Stimulated activated CD4-positive, alpha-beta T cell treated with anti-CD3 and anti-CD28 coated beads, Interleukin-15, amount 100 ng/mL, for 48 hours (primary cell): ENCODE data around the gene ZCCHC8.
"Not testable (repeated sequence)": the region's sequence is repeated elsewhere in the genome, so short reads cannot be mapped to it uniquely, and the experiment has no call there.

ENCODE experiments used
- DNase-seq, 2 donors: peaks; one replicate each; pipeline ENCODE4 v3.0.0-alpha.2; 2020; ENCODE audit warnings: low read depth in 2 of 2

The ZCCHC8 gene

GRCh38 chr12:122508163-122508562 lies 7.4 kb upstream of the ZCCHC8 start:
- DNase-seq: no peak

- DNase-seq: no peak
These were observed 5.7 kb upstream of the ZCCHC8 start for GRCh38 chr12:122506393-122506938.

- DNase-seq: no peak
These were observed 4.8 kb upstream of the ZCCHC8 start for GRCh38 chr12:122505419-122506051.

- DNase-seq: no peak
These were observed 3.3 kb upstream of the ZCCHC8 start for GRCh38 chr12:122503783-122504590.

GRCh38 chr12:122503147-122503751 lies 2.5 kb upstream of the ZCCHC8 start:
- no peak for DNase-seq

- no peak for DNase-seq
These were observed 807 bp upstream of the ZCCHC8 start for GRCh38 chr12:122501489-122501989.

GRCh38 chr12:122499991-122500684 lies 594 bp downstream of the ZCCHC8 start:
- peak; percentile 14 to 21 for DNase-seq

DNA sequence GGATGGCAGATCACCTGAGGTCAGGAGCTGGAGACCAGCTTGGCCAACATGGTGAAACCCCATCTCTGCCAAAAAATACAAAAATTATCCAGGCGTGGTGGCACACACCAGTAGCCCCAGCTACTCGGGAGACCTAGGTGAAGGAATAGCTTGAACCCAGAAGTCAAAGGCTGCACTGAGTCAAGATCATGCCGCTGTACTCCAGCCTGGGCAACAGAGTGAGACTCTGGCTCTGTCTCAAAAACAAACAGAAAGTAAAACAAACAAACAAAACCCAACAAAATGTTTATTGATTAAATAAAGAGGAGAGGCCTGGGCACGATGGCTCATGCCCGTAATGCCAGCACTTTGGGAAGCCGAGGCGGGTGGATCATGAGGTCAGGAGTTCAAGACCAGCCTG lies 5.5 kb downstream of the ZCCHC8 start:
- DNase-seq: no peak

- not testable (repeated sequence) for DNase-seq
These were observed 7.5 kb downstream of the ZCCHC8 start for GRCh38 chr12:122493222-122493621.

- DNase-seq: no peak
These were observed 8.7 kb downstream of the ZCCHC8 start for GRCh38 chr12:122491991-122492390.

DNA sequence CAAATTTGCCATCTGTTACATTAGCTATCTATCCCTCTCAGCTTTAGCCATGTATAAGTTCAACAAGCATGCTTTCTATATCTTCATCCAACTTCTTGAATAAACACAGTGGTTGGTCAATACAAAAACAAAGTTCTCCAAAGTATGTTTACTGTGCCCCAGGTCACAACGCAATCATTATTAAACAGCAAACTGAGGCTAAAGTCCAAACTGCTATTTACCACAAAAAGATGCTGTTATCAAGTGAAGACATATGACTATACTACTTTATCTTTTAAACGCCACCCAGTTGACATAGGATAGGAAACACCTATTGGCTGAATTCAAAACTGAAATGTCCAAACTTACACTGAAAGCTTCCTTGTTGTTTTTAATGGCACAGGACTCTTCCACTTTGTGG lies 11.7 kb downstream of the ZCCHC8 start:
- no peak for DNase-seq

DNA sequence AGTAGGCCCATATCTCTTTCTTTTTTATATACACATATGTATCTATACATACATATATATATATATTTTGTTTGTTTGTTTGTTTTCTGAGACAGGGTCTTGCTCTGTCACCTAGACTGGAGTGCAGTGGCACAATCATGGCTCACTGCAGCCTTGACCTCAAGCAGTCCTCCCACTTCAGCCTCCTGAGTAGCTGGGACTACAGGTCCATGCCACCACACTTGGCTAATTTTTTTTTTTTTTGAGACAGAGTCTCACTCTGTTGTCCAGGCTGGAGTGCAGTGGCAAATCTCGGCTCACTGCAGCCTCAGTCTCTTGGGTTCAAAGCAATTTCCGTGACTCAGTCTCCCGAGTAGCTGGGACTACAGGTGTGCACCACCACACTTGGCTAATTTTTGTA lies 12.9 kb downstream of the ZCCHC8 start:
- DNase-seq: not testable (repeated sequence)

GRCh38 chr12:122486805-122487426 lies 13.8 kb downstream of the ZCCHC8 start:
- DNase-seq: no peak

DNA sequence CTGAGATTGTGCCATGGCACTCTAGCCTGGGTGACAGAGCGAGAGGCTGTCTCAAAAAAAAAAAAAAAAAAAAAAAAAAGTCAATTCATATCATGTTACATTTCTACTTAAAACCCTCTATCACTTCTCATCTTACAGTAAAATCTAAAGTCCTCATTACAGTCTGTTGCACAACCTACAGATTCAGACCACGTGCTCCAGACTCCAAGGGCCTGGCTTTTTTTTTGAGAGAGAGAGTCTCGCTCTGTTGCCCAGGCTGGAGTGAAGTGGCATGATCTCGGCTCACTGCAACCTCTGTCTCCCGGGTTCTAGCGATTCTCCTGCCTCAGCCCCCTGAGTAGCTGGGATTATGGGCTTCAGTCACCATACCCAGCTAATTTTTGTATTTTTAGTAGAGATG lies 14.4 kb downstream of the ZCCHC8 start:
- not testable (repeated sequence) for DNase-seq

DNA sequence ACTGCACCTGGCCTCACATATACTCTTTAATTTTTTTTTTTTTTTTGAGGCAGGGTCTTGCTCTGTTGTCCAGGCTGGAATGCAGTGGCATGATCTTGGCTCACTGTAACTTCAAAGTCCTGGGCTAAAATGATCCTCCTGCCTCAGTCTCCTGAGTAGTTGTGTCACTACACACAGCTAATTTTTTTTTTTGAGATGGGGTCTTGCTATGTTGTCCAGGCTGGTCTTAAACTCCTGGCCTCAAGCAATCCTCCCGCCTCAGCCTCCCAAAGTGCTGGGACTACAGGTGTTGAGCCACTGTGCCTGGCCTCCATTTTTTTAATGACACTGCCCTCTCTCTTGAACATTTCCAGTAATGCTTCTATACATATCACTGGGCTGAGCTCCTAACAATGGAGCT lies 16.3 kb downstream of the ZCCHC8 start:
- not testable (repeated sequence) for DNase-seq

- DNase-seq: no peak
These were observed 16.8 kb downstream of the ZCCHC8 start for GRCh38 chr12:122483969-122484368.

DNA sequence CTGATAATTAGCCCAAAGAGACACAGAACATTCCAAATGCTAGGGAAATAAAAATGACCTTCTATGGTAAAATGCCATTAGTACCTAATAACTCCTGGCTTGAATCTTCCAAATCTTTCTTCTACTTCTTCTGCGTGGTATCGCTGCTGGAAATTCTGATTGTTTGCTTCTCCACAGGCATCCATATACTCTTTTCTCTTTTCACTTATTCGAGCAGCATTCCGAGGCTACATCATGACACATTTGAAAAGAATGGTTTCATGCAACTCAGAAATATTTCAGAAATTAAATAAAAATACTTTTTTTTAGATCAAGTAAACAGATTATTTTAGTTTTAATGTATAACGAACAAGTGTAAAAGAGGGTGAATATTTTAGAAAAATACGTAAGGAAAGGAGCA lies 18.9 kb downstream of the ZCCHC8 start:
- no peak for DNase-seq

DNA sequence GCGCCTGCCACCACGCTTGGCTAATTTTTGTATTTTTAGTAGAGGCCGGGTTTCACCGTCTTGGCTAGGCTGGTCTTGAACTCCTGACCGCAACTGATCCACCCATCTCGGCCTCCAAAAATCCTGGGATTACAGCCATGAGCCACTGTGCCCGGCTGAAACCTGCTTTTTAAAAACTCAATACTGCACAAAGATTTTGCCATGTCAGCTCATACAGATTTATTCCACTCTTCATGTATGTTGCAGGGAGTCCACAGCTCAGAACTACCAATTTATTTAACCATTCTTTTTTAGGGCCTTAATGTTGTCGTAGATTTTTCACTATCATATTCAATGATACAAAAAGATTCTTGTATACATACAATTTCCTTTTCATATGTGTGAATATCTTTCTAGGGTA lies 20.0 kb downstream of the ZCCHC8 start:
- DNase-seq: no peak

DNA sequence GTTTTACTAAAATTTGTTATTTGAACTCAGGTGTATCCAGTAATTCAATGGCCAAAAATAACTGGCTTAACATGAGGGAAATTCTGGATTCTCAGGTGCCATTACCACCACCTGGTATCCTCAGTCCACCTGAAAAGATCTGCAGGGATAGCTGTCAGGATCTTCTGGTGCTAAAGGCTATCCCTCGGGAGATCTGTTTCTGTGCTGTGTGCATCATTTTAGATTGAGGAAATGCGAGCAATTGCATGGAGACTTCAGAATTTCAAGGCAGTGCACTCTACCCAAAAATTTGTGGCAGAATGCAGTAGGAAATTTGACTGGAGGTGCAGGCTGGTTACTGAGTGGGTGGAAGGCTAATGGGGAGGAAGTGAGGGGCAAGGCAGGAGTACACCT lies 26.4 kb downstream of the ZCCHC8 start:
- DNase-seq: no peak

DNA sequence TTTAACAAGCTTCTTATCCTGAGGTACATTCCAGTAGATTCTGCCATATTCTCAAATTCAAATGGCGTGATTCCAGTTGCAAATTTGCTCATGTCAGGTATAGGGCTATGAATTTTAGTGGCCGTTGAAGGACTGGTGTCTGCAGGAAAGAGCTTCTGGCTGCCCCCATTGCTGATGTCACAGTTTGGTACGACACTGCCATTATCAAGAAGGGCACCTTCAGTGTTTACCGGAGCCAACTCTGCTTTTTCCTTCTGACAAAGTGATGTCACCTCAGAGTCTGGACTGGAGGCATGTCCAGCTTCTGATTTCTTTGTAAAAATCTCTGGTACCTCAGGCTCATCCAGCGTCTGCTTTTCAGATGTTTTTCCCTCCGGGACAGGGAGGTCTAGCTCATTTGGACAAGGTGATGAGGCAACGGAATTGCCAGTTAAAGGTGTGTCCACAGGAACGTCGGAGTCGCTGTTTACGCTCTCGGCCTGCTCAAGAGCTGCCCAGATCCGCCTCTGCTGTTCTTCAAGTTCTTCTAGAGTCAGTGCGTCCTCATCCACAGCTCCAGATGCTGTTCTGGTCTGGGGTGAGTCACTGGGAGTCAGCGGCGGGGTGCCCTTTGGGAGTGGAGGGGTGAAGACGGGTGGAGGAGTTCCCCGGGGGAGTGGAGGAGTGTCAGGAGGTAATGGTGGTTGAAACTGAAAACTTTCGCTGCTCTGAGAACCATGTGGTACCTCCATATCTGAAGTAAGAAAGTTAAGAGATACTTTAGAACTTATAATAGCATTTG lies 27.0 kb downstream of the ZCCHC8 start:
- DNase-seq: peak; percentile 43 to 45
